Measurements from ENCODE around the gene BAIAP2L2. TPM values are rescaled to one million over a fixed set of nuclear protein-coding genes. Genes with fewer than 3 reads are reported as not detected.

The BAIAP2L2 gene
- total and polyA plus RNA-seq, 2 donors (not counting 3 experiments of a cell fraction or from before 2014, with no cell fraction given) = 0.20 to 0.35 TPM

DNA sequence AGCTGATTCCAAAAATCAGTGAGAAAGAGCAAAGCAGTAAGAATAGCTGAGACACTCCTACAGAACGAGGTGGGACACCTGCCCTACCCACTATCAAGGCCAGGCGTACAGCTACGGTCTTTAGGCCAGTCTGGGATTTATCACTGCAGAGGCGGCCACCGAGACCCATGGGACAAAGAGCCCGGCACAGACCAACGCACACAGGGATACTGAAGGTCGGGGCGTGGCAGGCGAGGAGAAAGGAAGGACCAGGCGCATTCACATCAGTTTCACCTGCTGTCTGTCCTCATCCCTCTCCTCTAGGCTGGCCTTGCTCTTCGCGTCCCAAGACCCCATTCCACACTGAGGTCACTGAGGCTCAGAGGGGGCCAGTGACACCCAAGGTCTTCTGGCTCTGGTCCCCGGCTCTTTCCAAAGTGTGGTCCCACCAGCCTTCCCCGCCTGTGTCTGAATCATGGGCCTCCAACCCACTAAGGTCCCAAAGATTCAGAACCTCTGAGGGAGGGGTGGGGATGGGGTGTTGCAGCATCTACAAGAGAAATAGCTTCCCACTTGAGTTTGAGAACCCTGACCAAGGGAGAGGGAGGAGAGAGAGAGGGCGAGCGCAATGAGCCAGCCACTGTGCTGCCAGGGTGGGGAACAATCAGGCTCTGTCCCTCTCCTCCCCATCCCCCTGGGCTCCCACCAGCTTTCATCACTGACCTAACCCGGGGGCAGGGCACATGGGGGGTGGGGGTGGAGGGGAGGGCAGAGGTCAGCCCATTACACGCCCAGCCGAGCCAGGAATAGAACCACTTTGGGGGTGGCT is 60.5 kb downstream of the BAIAP2L2 start:
- no peak overlapping the region for H3K27ac ChIP-seq (ENCODE audit: insufficient read depth, low read depth, low read length)
- no peaks in the 10 kb centered on the region for H3K9me1 ChIP-seq (replicated peaks; ENCODE audit: control insufficient read depth, extremely low read depth, insufficient read depth, low read length)
- no peaks in the 10 kb centered on the region for H3K9me3 ChIP-seq (replicated peaks; ENCODE audit: control insufficient read depth, insufficient read depth, low read length)
- no TSS peak for BruUV-seq (replicated peaks)
- DNase-seq (ENCODE audit: low read depth, low spot score) (no peak), FAIRE-seq (no peak)
- no peak overlapping the region for H3K4me2 ChIP-seq (ENCODE audit: insufficient read depth, low read length)
- no peaks in the 10 kb centered on the region for H3K4me1 ChIP-seq (ENCODE audit: control insufficient read depth, extremely low read depth, insufficient read depth, low read length)
- peaks cover 0 to under 1% of the 10 kb centered on the region in 2 experiments for H3K27me3 ChIP-seq (ENCODE audit: control insufficient read depth in 2 of 2, insufficient read depth in 2 of 2, low read length in 2 of 2)
- ChIA-PET CTCF (interaction anchor here (0.5 to 0.7 kb wide), 2 partner anchors 54 to 130 kb away, joined by 3 read pairs; no protein-coding TSS in a partner anchor), POLR2A (no interaction called here)
- TF ChIP-seq POLR2A (IDR thresholded peaks at IDR 0.05; ENCODE audit: low read depth, low read length) = no peak
- no peak for TF ChIP-seq GATA2 (IDR thresholded peaks at IDR 0.05; ENCODE audit: insufficient read depth, insufficient read length, low read depth, low read length)
- TF ChIP-seq POLR2AphosphoS5 (IDR thresholded peaks at IDR 0.05; ENCODE audit: insufficient read depth, low read depth, low read length) = no peak
- dilution Hi-C loops (cut with MboI; ENCODE audit: extremely low pct_ligation_motif_present, low sequenced_read_pairs) (no loop called here), intact Hi-C loops (cut with micrococcal nuclease) (loop anchor here (5.0 to 10.0 kb wide), 3 partner anchors 255 to 632 kb away; partner anchors contain the start of gene TOMM22)
- no peaks in the 10 kb centered on the region for H4K20me1 ChIP-seq (replicated peaks; ENCODE audit: control insufficient read depth, extremely low read depth, insufficient read depth, low read length)
- no peak overlapping the region for H3K4me3 ChIP-seq (replicated peaks in 1 of 3; ENCODE audit: insufficient read depth in 1 of 3, low read depth in 1 of 3, low read length in 3 of 3)
- no peaks in the 10 kb centered on the region for H3K36me3 ChIP-seq (ENCODE audit: control insufficient read depth in 2 of 2, extremely low read depth in 1 of 2, insufficient read depth in 2 of 2, low read length in 2 of 2)
- H3K9ac ChIP-seq (replicated peaks; ENCODE audit: extremely low read depth, insufficient read depth, low read length) = no peak overlapping the region
- H2AFZ ChIP-seq (ENCODE audit: low read depth, low read length) = no peak overlapping the region
- H3K79me2 ChIP-seq (ENCODE audit: control insufficient read depth, insufficient read depth, low read length) = no peaks in the 10 kb centered on the region

DNA sequence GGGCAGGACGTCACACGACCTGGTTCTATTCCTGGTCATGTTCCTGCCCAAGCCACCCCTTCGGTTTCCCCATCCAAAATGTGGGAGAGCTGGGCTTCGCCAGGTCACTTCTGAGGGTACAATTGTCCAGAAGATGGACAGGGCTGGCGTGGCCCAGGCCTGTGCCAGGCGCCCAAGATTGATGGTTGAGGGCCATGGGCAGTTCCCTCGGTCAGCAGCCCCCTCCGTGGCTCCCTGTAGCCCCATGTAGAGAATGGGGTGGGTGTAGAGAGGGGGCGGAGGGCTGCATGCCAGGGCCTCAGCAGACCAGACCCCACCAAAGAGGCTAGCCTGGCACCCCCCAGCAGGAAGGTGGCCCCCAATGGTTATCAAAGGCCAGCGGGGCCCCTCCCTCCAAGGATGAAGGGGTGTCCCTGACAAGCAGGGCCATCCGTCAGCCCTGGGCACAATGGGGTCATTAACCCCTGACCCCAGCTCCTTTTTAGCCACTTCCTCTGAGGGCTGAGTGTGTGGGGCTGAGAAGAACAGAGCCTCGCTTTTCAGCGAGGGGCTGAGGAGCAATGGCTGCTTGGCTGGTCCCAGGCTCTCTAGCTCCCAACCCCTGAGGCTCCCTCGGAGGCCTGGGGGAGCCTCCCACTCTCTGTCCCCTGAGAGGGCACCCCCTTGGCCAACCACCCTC is 64.3 kb downstream of the BAIAP2L2 start:
- Histone ChIP-seq H4K20me1 (replicated peaks; ENCODE audit: control insufficient read depth, extremely low read depth, insufficient read depth, low read length) (no peaks in the 10 kb centered on the region), H3K9me3 (replicated peaks; ENCODE audit: control insufficient read depth, insufficient read depth, low read length) (no peaks in the 10 kb centered on the region), H3K79me2 (ENCODE audit: control insufficient read depth, insufficient read depth, low read length) (no peaks in the 10 kb centered on the region), H3K9ac (replicated peaks; ENCODE audit: extremely low read depth, insufficient read depth, low read length) (no peak overlapping the region), H3K27ac (ENCODE audit: insufficient read depth, low read depth, low read length) (no peak overlapping the region), H3K36me3 (ENCODE audit: control insufficient read depth in 2 of 2, extremely low read depth in 1 of 2, insufficient read depth in 2 of 2, low read length in 2 of 2) (no peaks in the 10 kb centered on the region), H2AFZ (ENCODE audit: low read depth, low read length) (no peak overlapping the region), H3K4me1 (ENCODE audit: control insufficient read depth, extremely low read depth, insufficient read depth, low read length) (no peaks in the 10 kb centered on the region), H3K4me3 (replicated peaks in 1 of 3; ENCODE audit: insufficient read depth in 1 of 3, low read depth in 1 of 3, low read length in 3 of 3) (no peak overlapping the region), H3K9me1 (replicated peaks; ENCODE audit: control insufficient read depth, extremely low read depth, insufficient read depth, low read length) (no peaks in the 10 kb centered on the region), H3K27me3 (ENCODE audit: control insufficient read depth in 2 of 2, insufficient read depth in 2 of 2, low read length in 2 of 2) (no peaks in the 10 kb centered on the region), H3K4me2 (ENCODE audit: insufficient read depth, low read length) (no peak overlapping the region)
- FAIRE-seq (no peak), DNase-seq (ENCODE audit: low read depth, low spot score) (no peak)
- no TSS peak for BruUV-seq (replicated peaks)
- ChIA-PET POLR2A (no interaction called here), CTCF (no interaction called here)
- TF ChIP-seq, protein P1, sequence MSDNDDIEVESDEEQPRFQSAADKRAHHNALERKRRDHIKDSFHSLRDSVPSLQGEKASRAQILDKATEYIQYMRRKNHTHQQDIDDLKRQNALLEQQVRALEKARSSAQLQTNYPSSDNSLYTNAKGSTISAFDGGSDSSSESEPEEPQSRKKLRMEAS (IDR thresholded peaks at IDR 0.05; ENCODE audit: insufficient read depth, insufficient read length) = no peak
- intact Hi-C loops (cut with micrococcal nuclease) = no loop called here
- dilution Hi-C loops (cut with MboI; ENCODE audit: extremely low pct_ligation_motif_present, low sequenced_read_pairs) = no loop called here
